Ovary (tissue), 3 donors: ENCODE data around the gene INS.

Experiments
- POLR2A ChIP-seq: fragments of 450-650 bp; IDR thresholded peaks from one replicate; pipeline ENCODE4 v1.6.1; 2017; ENCODE audit warnings: antibody characterized with exemption, mild to moderate bottlenecking, moderate library complexity
- TF ChIP-seq, protein P1 (sequence below), 3 donors: fragments of 450-650 bp in 2 of 3; fragments of 200-600 bp in 1 of 3; IDR thresholded peaks; one replicate each; pipeline versions ENCODE4 v1.5.1 to v1.8.0; 2016 to 2022; ENCODE audit warnings: antibody characterized with exemption in 3 of 3, mild to moderate bottlenecking in 1 of 3
- donor health status: DM: no; HTN: no; CAD: no.

DNA sequence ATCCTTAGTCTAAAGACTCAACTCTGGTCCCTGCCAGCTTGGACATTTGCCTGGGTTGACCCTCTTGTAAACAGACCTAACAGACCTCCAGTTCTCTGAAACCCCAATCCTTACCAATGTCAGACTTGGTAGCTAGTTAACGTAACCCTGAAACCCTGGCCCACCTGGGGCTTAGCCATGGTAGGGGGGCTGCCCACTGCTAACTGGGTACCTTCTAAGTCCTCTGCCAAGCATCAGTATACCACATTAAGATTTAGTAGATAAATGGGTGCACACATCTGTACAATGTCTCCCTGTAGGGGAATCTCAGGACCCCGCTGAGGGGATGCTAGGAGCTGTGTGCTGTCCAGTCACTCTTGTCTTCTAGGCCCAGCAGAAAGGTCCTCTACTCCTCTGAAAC is 40.5 kb upstream of the INS start:
- TF ChIP-seq, protein P1, sequence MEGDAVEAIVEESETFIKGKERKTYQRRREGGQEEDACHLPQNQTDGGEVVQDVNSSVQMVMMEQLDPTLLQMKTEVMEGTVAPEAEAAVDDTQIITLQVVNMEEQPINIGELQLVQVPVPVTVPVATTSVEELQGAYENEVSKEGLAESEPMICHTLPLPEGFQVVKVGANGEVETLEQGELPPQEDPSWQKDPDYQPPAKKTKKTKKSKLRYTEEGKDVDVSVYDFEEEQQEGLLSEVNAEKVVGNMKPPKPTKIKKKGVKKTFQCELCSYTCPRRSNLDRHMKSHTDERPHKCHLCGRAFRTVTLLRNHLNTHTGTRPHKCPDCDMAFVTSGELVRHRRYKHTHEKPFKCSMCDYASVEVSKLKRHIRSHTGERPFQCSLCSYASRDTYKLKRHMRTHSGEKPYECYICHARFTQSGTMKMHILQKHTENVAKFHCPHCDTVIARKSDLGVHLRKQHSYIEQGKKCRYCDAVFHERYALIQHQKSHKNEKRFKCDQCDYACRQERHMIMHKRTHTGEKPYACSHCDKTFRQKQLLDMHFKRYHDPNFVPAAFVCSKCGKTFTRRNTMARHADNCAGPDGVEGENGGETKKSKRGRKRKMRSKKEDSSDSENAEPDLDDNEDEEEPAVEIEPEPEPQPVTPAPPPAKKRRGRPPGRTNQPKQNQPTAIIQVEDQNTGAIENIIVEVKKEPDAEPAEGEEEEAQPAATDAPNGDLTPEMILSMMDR (IDR thresholded peaks at IDR 0.05) = no peak
- no peak for TF ChIP-seq POLR2A
